ENCODE data around the gene CBX8. TPM values are rescaled to one million over a fixed set of nuclear protein-coding genes. Genes with fewer than 3 reads are reported as not detected.
A peak's percentile ranks its signal among the peaks of the same experiment; 100 is the strongest.

CBX8 gene
- polyA plus RNA-seq, 2 of the 4 experiments (the other 2 are of a cell fraction) = 1.5 to 13.1 TPM

DNA sequence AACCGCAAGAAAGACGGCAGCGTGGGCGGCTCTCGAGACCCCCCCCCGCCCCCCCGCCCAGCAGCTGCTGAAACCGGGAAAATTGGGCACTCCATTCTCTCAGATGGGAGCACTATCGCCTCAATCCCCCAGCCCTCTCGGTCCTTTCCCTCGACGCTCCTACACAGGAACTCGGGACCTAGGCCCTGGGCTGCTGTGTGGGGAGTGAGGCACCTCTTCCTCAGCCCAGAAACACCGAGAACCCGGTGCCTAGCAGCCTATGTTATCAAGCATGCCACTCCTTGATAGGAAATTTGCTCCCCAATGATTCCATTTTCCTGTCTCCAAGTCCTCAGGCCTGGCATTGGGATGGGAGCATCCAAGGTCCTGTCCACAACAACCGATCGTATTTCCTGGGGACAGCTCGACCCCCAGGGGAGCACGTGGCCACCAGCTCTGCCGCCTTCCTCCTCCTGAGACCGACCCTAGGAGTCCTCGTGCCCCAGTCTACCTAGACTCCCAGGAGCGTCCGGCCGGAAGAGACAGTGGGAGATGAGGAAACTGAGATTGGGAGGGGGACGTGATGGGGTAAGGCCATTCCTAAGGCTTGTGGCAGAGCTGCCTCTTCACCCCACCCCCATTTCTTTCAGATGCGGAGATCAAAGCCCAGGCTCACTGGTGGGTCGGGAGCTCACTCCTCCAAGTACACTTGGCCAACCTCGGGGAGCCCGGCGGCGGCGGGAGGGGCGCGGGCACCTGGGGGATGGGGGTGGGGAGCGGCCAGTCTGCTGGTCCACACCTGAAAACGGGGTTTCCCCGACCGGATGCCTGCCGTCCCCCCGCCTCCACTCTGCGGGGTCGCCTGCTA is 17.5 kb upstream of the CBX8 start:
- TF ChIP-seq, protein P1, sequence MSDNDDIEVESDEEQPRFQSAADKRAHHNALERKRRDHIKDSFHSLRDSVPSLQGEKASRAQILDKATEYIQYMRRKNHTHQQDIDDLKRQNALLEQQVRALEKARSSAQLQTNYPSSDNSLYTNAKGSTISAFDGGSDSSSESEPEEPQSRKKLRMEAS (IDR thresholded peaks at IDR 0.05) = no peak
- TF ChIP-seq ZNF302 (CRISPR knock-in tag; IDR thresholded peaks at IDR 0.05) = no peak
- TF ChIP-seq, protein P2, sequence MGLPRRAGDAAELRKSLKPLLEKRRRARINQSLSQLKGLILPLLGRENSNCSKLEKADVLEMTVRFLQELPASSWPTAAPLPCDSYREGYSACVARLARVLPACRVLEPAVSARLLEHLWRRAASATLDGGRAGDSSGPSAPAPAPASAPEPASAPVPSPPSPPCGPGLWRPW (IDR thresholded peaks at IDR 0.05) = no peak
- no peak for TF ChIP-seq CEBPB (IDR thresholded peaks at IDR 0.05)
- no peak for TF ChIP-seq RNF2 (IDR thresholded peaks at IDR 0.05; ENCODE audit: borderline replicate concordance, low read depth)
- TF ChIP-seq, protein P3, sequence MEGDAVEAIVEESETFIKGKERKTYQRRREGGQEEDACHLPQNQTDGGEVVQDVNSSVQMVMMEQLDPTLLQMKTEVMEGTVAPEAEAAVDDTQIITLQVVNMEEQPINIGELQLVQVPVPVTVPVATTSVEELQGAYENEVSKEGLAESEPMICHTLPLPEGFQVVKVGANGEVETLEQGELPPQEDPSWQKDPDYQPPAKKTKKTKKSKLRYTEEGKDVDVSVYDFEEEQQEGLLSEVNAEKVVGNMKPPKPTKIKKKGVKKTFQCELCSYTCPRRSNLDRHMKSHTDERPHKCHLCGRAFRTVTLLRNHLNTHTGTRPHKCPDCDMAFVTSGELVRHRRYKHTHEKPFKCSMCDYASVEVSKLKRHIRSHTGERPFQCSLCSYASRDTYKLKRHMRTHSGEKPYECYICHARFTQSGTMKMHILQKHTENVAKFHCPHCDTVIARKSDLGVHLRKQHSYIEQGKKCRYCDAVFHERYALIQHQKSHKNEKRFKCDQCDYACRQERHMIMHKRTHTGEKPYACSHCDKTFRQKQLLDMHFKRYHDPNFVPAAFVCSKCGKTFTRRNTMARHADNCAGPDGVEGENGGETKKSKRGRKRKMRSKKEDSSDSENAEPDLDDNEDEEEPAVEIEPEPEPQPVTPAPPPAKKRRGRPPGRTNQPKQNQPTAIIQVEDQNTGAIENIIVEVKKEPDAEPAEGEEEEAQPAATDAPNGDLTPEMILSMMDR (IDR thresholded peaks at IDR 0.05) = no peak
- no peak for TF ChIP-seq RCOR1 (IDR thresholded peaks at IDR 0.05; ENCODE audit: low read depth, low read length)
- TF ChIP-seq HDAC2 (IDR thresholded peaks at IDR 0.05) = no peak
- TF ChIP-seq, protein P4, sequence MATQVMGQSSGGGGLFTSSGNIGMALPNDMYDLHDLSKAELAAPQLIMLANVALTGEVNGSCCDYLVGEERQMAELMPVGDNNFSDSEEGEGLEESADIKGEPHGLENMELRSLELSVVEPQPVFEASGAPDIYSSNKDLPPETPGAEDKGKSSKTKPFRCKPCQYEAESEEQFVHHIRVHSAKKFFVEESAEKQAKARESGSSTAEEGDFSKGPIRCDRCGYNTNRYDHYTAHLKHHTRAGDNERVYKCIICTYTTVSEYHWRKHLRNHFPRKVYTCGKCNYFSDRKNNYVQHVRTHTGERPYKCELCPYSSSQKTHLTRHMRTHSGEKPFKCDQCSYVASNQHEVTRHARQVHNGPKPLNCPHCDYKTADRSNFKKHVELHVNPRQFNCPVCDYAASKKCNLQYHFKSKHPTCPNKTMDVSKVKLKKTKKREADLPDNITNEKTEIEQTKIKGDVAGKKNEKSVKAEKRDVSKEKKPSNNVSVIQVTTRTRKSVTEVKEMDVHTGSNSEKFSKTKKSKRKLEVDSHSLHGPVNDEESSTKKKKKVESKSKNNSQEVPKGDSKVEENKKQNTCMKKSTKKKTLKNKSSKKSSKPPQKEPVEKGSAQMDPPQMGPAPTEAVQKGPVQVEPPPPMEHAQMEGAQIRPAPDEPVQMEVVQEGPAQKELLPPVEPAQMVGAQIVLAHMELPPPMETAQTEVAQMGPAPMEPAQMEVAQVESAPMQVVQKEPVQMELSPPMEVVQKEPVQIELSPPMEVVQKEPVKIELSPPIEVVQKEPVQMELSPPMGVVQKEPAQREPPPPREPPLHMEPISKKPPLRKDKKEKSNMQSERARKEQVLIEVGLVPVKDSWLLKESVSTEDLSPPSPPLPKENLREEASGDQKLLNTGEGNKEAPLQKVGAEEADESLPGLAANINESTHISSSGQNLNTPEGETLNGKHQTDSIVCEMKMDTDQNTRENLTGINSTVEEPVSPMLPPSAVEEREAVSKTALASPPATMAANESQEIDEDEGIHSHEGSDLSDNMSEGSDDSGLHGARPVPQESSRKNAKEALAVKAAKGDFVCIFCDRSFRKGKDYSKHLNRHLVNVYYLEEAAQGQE (IDR thresholded peaks at IDR 0.05) = no peak
- no peak for TF ChIP-seq POLR2A (IDR thresholded peaks at IDR 0.05; ENCODE audit: low read length)
- TF ChIP-seq, protein P5, sequence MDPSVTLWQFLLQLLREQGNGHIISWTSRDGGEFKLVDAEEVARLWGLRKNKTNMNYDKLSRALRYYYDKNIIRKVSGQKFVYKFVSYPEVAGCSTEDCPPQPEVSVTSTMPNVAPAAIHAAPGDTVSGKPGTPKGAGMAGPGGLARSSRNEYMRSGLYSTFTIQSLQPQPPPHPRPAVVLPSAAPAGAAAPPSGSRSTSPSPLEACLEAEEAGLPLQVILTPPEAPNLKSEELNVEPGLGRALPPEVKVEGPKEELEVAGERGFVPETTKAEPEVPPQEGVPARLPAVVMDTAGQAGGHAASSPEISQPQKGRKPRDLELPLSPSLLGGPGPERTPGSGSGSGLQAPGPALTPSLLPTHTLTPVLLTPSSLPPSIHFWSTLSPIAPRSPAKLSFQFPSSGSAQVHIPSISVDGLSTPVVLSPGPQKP (IDR thresholded peaks at IDR 0.05; ENCODE audit: low read depth, low read length) = no peak
- no peak for TF ChIP-seq EHMT2 (IDR thresholded peaks at IDR 0.05; ENCODE audit: low read depth)
- H3K9me3 ChIP-seq = no peaks in the 10 kb centered on the region
- H3K4me3 ChIP-seq = peak overlapping the region; percentile 77; the same call in 2 of the 3 replicates
- H3K27ac ChIP-seq = peak overlapping the region; percentile 95 to 99
- peaks cover 34% of the 10 kb centered on the region for H3K4me1 ChIP-seq
- ATAC-seq (no peak), DNase-seq (ENCODE audit: low read depth in 1 of 2, low spot score in 1 of 2) (no peak), FAIRE-seq (no peak)
- 91% methylated on average over 40 of the region's 43 CpGs for WGBS (ENCODE audit: missing lambda C conversion rate)
- POLR2A ChIA-PET = interaction anchor here (0.5 to 5.1 kb wide), 4 partner anchors 22 to 61 kb away, joined by 3 to 84 read pairs (median 32); partner anchors contain the start of gene CBX4
- H3K4me2 ChIP-seq = peak overlapping the region; percentile 94
- CTCF ChIA-PET = interaction anchor here (1.0 to 39.8 kb wide), 7 partner anchors 6 to 179 kb away, joined by 3 to 1281 read pairs (median 54); partner anchors contain the start of genes CBX4 and CBX8

DNA sequence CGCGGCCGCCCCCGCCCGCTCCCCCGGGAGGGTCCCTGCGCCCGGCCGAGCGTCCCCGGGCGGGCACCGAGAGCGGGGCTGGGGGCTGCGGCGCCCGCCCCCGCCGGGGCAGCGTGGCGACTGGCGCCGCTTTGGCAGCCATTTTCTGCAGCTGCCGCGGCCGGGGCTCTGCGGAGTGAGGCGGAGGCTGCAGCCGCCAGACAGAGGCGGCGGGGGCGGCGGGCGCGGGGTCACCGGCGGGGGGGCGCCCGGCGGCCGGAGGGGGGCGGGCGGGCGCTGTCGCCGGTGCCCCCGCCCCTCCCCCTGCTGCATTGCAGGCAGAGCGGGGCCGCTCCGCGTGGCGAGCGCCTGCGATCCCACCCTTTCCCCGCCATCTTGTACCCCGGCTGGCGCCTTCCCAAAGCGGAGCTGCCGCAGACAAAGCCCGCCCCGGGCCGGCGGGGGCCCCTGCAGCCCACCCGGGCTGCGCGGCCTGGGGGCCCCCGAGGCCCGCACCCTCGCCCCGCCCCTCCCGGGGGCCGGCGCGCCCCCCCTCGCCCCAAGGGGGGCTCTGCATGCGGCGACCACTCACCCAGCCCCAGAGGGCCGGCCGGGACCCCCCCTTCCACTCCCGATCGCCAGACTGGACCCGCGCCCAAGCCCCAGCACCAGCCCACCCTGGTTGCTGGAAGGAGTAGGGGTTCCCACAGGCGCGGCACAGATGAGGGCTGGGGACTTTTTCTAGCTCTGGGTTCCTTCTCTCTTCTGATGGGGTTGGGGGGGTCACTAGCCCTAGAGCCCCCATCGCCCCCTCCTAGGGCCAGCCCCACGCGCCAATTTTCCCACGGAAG is 16.6 kb upstream of the CBX8 start:
- FAIRE-seq = no peak
- CTCF ChIA-PET = interaction anchor here (1.0 to 39.8 kb wide), 10 partner anchors 5 to 209 kb away, joined by 3 to 1281 read pairs (median 52); partner anchors contain the start of genes CBX4 and CBX8
- peak overlapping the region; percentile 77 for H3K4me3 ChIP-seq
- TF ChIP-seq HOXB13 (CRISPR knock-in tag; IDR thresholded peaks at IDR 0.05; ENCODE audit: low read depth) (no peak), ZFP36 (IDR thresholded peaks at IDR 0.05; ENCODE audit: borderline replicate concordance, partially characterized antibody) (no peak), HEYL (CRISPR knock-in tag; IDR thresholded peaks at IDR 0.05) (no peak), SREBF2 (IDR thresholded peaks at IDR 0.05) (no peak), CBX8 (IDR thresholded peaks at IDR 0.05) (no peak), HOXB5 (CRISPR knock-in tag; IDR thresholded peaks at IDR 0.05) (no peak), ZSCAN20 (CRISPR knock-in tag; IDR thresholded peaks at IDR 0.05) (0 out of 2 replicates have a peak, but pooled peaks have one; percentile 40), RARB (CRISPR knock-in tag; IDR thresholded peaks at IDR 0.05) (no peak), GATA3 (IDR thresholded peaks at IDR 0.05; ENCODE audit: borderline replicate concordance) (no peak), PHF8 (IDR thresholded peaks at IDR 0.05; ENCODE audit: borderline replicate concordance, low read depth) (no peak), RNF2 (IDR thresholded peaks at IDR 0.05; ENCODE audit: borderline replicate concordance, low read depth) (no peak), FOSB (CRISPR knock-in tag; IDR thresholded peaks at IDR 0.05) (no peak)
- TF ChIP-seq, protein P2 (IDR thresholded peaks at IDR 0.05) = no peak
- TF ChIP-seq, protein P6, sequence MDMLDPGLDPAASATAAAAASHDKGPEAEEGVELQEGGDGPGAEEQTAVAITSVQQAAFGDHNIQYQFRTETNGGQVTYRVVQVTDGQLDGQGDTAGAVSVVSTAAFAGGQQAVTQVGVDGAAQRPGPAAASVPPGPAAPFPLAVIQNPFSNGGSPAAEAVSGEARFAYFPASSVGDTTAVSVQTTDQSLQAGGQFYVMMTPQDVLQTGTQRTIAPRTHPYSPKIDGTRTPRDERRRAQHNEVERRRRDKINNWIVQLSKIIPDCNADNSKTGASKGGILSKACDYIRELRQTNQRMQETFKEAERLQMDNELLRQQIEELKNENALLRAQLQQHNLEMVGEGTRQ (IDR thresholded peaks at IDR 0.05) = no peak

More for the DNA sequence above, 16.6 kb upstream of the CBX8 start:
- H3K9me3 ChIP-seq = no peaks in the 10 kb centered on the region
- ATAC-seq = no peak
- H3K4me1 ChIP-seq = peaks cover 40% of the 10 kb centered on the region
- 80% methylated on average over 8 of the region's 89 CpGs for WGBS (ENCODE audit: missing lambda C conversion rate)
- POLR2A ChIA-PET = interaction anchor here (0.5 to 6.6 kb wide), 6 partner anchors 16 to 60 kb away, joined by 3 to 84 read pairs (median 32); partner anchors contain the start of genes CBX4 and CBX8
- H3K4me2 ChIP-seq = peak overlapping the region; percentile 94
- DNase-seq (ENCODE audit: low read depth in 1 of 2, low spot score in 1 of 2) = peak in 1 of 2 experiments; percentile 64
- H3K27ac ChIP-seq = peak overlapping the region; percentile 95 to 99
